Mesothelial cell of epicardium (in vitro differentiated cells): ENCODE results near the gene ATP4B. TPM values are rescaled to one million over a fixed set of nuclear protein-coding genes. Genes with fewer than 3 reads are reported as not detected.

Experiments
- DNase-seq, 2 experiments: peaks; one replicate each; pipeline ENCODE4 v3.0.0; 2021; ENCODE audit warnings: low spot score in 2 of 2; ENCODE audit not compliant: unreplicated experiment in 2 of 2
- H3K27ac Mint-ChIP-seq: 2 replicates; pipeline ENCODE4 v1.8.0; 2021; ENCODE audit warnings: mixed read lengths
- H3K27me3 Mint-ChIP-seq: 2 replicates; pipeline ENCODE4 v1.8.0; 2021; ENCODE audit warnings: low read depth, mixed read lengths
- H3K36me3 Mint-ChIP-seq: 2 replicates; pipeline ENCODE4 v1.8.0; 2021; ENCODE audit warnings: mixed read lengths
- H3K4me1 Mint-ChIP-seq: 2 replicates; pipeline ENCODE4 v1.8.0; 2021; ENCODE audit warnings: mixed read lengths
- H3K4me3 Mint-ChIP-seq: 2 replicates; pipeline ENCODE4 v1.8.0; 2021; ENCODE audit warnings: mild to moderate bottlenecking, moderate library complexity, mixed read lengths
- H3K9me3 Mint-ChIP-seq: 2 replicates; pipeline ENCODE4 v1.8.0; 2021; ENCODE audit warnings: mixed read lengths
- total RNA-seq: library from RNA; stranded (reverse); gene quantifications from 3 replicates; pipeline ENCODE4 v1.2.1, GENCODE V29; 2021
- TF ChIP-seq, protein P1 (sequence below): fragments of 200-600 bp; sonication (generic); IDR thresholded peaks from one replicate; pipeline ENCODE4 v1.5.0; 2021; ENCODE audit warnings: antibody characterized with exemption; ENCODE audit not compliant: unreplicated experiment

ATP4B gene
- total RNA-seq, 1 donor from 2014 or later = not detected

- H3K4me3 Mint-ChIP-seq = no peak overlapping the region
- H3K4me1 Mint-ChIP-seq = no peaks in the 10 kb centered on the region
- H3K27ac Mint-ChIP-seq = no peak overlapping the region
- peaks cover 6% of the 10 kb centered on the region for H3K9me3 Mint-ChIP-seq
- H3K36me3 Mint-ChIP-seq = peaks cover 23% of the 10 kb centered on the region
- no peaks in the 10 kb centered on the region for H3K27me3 Mint-ChIP-seq
- DNase-seq = no peak
- TF ChIP-seq, protein P1, sequence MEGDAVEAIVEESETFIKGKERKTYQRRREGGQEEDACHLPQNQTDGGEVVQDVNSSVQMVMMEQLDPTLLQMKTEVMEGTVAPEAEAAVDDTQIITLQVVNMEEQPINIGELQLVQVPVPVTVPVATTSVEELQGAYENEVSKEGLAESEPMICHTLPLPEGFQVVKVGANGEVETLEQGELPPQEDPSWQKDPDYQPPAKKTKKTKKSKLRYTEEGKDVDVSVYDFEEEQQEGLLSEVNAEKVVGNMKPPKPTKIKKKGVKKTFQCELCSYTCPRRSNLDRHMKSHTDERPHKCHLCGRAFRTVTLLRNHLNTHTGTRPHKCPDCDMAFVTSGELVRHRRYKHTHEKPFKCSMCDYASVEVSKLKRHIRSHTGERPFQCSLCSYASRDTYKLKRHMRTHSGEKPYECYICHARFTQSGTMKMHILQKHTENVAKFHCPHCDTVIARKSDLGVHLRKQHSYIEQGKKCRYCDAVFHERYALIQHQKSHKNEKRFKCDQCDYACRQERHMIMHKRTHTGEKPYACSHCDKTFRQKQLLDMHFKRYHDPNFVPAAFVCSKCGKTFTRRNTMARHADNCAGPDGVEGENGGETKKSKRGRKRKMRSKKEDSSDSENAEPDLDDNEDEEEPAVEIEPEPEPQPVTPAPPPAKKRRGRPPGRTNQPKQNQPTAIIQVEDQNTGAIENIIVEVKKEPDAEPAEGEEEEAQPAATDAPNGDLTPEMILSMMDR = no peak
Observed at GRCh38 chr13:113604186-113604585, 53.8 kb downstream of the ATP4B start.

GRCh38 chr13:113603116-113603710, 54.8 kb downstream of the ATP4B start:
- Mint-ChIP-seq H3K4me1 (no peaks in the 10 kb centered on the region), H3K36me3 (peaks cover 31% of the 10 kb centered on the region), H3K27ac (peak overlapping the region; percentile 3), H3K27me3 (no peaks in the 10 kb centered on the region), H3K9me3 (peaks cover 11% of the 10 kb centered on the region), H3K4me3 (no peak overlapping the region)
- no peak for DNase-seq
- TF ChIP-seq, protein P1 = no peak

DNA sequence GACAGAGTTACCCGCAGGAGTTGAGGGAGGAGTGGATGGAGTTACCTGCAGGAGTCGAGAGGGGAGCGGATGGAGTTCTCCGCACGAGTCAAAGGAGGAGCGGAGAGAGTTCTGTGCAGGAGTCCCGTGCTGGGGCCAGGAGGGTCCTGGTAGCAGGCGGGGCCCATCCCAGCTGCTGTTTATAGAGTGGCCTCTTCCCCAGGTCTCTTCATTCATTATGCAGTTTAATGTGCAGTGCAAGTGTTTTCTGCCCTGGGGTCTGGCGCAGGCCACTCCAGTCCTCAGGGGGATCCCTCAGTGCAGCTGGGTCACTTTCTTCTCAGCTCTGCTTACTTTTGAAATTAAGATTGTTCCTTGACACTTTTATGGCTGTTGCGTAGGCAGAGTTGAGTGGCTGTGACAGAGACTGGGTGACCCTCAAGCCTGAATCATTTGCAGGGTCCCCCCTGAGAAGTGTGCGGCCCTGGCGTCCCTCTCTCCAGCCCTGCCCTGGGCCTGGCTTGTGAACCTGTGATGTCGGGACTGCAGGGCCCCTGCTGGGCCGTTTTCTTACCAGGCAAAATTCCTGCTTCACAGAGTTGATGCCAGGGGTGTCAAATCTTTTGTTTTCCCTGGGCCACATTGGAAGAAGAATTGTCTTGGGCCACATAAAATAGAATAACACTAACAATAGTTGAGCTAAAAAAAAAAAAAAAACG, 55.6 kb downstream of the ATP4B start:
- no peak for DNase-seq
- no peak overlapping the region for H3K27ac Mint-ChIP-seq
- no peaks in the 10 kb centered on the region for H3K27me3 Mint-ChIP-seq
- peaks cover 11% of the 10 kb centered on the region for H3K9me3 Mint-ChIP-seq
- no peak overlapping the region for H3K4me3 Mint-ChIP-seq
- TF ChIP-seq, protein P1 = no peak
- peaks cover 38% of the 10 kb centered on the region for H3K36me3 Mint-ChIP-seq
- no peaks in the 10 kb centered on the region for H3K4me1 Mint-ChIP-seq

- peaks cover 11% of the 10 kb centered on the region for H3K9me3 Mint-ChIP-seq
- no peak overlapping the region for H3K27ac Mint-ChIP-seq
- no peaks in the 10 kb centered on the region for H3K4me1 Mint-ChIP-seq
- H3K36me3 Mint-ChIP-seq = peaks cover 41% of the 10 kb centered on the region
- no peak for DNase-seq
- no peaks in the 10 kb centered on the region for H3K27me3 Mint-ChIP-seq
- no peak overlapping the region for H3K4me3 Mint-ChIP-seq
- TF ChIP-seq, protein P1 = no peak
Observed at GRCh38 chr13:113601166-113602070, 56.6 kb downstream of the ATP4B start.

DNA sequence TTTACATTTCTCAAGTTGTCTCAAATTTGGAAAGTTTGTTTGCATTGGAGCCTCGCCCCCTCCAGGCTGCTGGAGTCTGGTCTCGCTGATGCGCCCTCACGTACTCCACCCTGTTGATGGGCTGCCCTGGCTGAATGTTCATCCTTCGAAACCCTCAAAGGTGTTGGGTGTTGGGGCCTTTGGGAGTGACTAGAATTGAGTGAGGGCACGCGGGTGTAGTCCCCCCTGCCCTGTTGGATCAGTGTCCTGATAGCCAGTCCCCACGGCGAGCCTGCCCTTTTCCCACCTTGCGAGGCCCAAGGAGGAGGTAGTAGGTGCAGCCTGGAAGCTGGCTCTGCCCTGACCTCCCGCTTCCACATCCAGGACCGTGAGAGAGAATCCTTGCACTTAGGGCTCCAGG, 58.6 kb downstream of the ATP4B start:
- Mint-ChIP-seq H3K27me3 (no peaks in the 10 kb centered on the region), H3K27ac (no peak overlapping the region), H3K4me1 (no peaks in the 10 kb centered on the region), H3K36me3 (peaks cover 39% of the 10 kb centered on the region), H3K4me3 (no peak overlapping the region), H3K9me3 (peaks cover 11% of the 10 kb centered on the region)
- no peak for DNase-seq
- TF ChIP-seq, protein P1 = no peak

Other genes starting within 250 kb of the ATP4B start
- 3.4 to 4.2 TPM (median 4.1 TPM) in 3 replicates for gene ADPRHL1, start 204.7 kb downstream of the ATP4B start, total RNA-seq
- 34.8 to 43.3 TPM (median 40.2 TPM) in 3 replicates for gene DCUN1D2, start 167.5 kb downstream of the ATP4B start, total RNA-seq
- gene TFDP1, start 73.4 kb downstream of the ATP4B start, total RNA-seq = 51.6 to 53.6 TPM (median 52.6 TPM) in 3 replicates
- gene GRK1, start 9.0 kb upstream of the ATP4B start, total RNA-seq = 0.20 to 0.41 TPM (median 0.34 TPM) in 3 replicates
- 1.1 to 1.7 TPM (median 1.6 TPM) in 3 replicates for gene TMEM255B, start 101.0 kb upstream of the ATP4B start, total RNA-seq
- 67.4 to 74.1 TPM (median 71.5 TPM) in 3 replicates for gene GAS6, start 205.9 kb upstream of the ATP4B start, total RNA-seq